Activated CD8-positive, alpha-beta memory T cell treated with anti-CD3 and anti-CD28 coated beads for 4 hours (primary cell): ENCODE data around the gene FHL3.

ENCODE experiments used
- DNase-seq, 2 donors: peaks; one replicate each; pipeline ENCODE4 v3.0.0-alpha.2; 2020; ENCODE audit warnings: low read depth in 2 of 2

FHL3 gene

DNA sequence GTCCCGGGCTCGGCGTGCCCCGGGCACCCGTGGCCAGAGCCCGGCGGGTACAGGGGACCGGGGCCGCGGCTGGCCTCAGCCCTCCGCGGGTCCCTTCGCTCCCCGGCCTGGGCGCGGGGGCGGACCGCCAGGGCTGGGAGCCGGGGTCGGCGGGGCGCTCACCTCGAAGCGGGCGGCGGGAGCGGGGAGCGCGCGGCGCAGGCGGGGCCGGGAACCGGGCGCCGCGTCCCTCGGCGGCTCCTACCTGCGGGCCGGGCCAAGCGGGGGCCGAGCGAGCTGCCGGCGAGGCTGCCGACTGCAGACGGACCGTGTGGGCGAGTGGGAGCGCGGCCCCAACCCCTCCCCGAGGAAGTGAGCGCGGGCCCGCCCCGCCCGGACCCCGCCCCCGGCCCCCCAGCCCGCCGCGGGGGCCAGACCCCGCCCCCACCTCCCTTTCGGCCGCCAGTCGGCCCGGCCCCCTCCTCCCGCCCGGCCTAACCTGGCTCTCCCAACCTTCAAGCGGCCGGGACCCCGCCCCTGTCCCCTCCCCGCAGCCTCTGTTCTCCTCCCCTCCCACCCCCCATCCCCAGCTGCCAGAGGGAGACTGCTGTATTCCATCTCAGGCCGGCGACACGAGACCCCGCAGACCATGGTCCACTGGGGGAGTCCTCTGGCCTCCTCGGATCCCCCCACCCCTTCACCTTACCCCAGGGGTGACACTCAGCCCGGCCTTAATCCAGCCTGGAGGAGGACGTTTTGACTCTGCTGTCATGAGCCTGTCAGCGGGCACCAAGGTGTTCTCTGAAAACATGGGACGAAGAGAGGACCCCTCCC, at the start of gene FHL3:
FHL3 (minus strand) TSS at position 320 of the 813 bp plus-strand sequence. CDS start 6,102 bp downstream, outside the sequence.
- DNase-seq: no peak

GRCh38 chr1:38053416-38054091, 48.2 kb upstream of the FHL3 start:
- DNase-seq: no peak

DNA sequence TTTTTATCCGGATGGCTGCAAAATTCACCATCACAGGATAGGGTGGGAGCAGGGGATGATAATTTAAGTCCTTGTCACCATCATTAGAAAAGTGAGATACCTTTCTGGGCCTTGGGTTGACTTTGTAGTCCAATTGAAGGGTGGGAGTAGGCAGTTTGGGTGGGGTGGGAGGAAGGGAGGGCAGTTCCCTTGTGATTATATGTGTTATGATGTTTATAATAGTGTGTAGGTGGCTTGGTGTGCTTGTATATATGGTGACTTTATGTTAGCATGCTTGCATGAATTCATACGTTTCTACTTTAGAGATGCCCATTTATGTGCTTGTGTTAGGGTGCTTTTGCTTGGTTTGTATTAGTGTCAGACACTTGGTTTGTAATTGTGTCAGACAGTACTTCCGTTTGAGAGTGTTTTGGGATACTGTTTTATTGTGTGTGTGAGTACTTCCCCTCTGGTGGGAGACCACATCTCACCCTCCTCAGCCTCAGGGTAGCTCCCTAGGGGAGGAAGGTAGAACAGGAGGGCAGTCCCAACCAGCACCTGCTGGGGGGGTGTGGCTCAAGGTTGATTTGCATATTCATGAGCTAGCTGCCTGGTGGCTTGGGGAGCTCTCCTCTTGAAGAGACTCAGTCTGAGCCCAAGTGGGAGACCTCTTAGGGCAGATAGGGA, 47.6 kb upstream of the FHL3 start:
- DNase-seq: no peak

GRCh38 chr1:38051079-38051543, 45.8 kb upstream of the FHL3 start:
- DNase-seq: no peak

DNA sequence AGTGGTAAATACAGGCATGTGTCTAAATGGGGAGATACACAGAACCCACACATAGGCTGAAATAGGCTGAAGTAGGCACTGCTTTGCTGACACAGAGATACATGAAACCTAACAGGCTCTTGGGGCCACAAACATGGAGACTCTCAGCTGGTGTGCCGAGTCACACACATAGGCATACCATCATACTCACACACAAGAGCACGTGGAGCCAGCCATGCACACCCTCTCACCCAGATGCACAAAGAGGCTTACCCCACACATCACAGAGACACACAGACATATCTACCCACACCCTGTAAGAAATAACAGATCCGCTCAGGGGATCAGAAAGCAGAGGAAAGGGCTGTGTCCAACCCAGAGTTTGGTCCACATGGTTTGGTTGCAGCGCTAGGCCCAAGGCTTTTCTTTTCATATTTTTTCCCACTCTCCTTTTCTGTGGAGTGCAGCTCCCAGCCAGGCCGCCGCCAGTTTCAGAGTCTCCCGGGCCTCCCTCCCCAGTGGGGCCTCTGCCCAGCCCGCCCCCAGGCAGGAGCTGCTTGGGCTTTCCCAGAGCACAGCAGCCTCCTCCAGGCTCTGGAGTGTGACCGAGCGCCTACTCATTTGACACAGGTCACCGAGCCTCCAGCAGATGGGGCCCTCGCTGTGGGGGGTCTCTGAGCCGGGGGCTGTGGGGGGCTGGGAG, 45.2 kb upstream of the FHL3 start:
- DNase-seq: no peak

GRCh38 chr1:38047603-38048141, 42.4 kb upstream of the FHL3 start:
- DNase-seq: no peak

DNA sequence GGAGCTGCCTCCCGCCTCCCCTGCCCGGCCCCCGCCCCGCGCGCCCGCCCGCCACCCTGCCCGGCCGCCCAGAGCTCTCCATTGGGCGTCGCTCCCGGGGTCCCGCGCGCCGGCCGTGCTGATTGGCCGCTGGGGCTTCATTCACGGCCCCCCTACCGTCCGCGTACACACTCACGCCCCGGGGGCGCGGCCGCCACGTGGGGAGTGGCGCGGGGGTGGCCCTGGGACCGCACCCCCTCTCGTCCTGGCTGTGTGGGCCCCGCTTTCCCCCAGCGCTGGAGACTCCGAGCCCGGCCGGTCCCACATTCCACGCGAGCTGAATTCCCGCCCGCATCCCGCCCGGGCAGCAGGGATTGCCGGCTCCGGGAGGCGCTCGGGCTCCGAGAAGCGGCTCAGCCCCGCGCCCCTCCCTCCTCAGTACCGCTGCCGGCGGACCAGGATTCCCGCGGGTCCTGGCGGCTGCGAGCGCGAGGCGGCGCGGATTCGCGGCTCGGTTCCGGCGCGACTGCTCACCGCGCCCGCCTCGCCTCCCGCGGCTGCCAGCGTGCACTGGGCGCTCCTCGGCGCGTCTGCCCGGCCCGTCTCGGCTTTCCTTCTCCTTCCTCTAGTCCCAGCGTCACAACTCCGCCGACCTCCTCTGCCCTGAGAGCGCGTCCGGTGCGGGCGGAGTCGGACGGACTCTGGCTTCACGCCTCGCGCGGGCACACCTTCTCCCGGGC, 41.7 kb upstream of the FHL3 start:
- peak; percentile 58 to 67 for DNase-seq

DNA sequence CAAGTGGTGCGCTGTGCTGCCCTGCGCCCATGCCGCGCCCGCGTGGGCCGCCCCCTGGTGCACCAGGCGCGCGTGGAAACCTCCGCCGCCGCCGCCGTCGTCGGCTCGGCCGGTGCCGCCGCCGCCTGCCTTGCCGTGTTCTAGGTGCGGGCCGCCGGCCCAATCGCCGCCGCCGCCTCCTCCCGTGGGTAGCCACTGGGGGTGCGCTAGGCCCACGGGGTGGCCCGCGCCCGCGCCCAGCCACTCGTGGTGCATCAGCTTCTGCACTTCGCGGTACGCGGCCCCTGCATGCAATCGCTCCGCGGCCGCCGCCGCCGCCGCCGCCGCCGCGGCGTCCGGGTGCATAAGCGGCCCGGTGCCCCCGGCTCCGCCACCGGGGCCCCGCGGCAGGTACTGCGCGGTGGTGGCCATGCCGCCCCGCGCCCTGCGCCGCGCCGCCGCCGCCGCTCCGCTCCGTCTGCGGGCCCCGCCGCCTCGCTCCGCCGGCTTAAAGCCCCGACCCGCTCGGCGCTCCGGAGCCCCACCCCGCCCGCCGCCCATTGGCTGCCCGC, 41.1 kb upstream of the FHL3 start, which contains the start of gene POU3F1:
POU3F1 (minus strand) TSS at position 461 of the 551 bp plus-strand sequence; CDS start at position 411, 50 bp downstream.
- DNase-seq: no peak

DNA sequence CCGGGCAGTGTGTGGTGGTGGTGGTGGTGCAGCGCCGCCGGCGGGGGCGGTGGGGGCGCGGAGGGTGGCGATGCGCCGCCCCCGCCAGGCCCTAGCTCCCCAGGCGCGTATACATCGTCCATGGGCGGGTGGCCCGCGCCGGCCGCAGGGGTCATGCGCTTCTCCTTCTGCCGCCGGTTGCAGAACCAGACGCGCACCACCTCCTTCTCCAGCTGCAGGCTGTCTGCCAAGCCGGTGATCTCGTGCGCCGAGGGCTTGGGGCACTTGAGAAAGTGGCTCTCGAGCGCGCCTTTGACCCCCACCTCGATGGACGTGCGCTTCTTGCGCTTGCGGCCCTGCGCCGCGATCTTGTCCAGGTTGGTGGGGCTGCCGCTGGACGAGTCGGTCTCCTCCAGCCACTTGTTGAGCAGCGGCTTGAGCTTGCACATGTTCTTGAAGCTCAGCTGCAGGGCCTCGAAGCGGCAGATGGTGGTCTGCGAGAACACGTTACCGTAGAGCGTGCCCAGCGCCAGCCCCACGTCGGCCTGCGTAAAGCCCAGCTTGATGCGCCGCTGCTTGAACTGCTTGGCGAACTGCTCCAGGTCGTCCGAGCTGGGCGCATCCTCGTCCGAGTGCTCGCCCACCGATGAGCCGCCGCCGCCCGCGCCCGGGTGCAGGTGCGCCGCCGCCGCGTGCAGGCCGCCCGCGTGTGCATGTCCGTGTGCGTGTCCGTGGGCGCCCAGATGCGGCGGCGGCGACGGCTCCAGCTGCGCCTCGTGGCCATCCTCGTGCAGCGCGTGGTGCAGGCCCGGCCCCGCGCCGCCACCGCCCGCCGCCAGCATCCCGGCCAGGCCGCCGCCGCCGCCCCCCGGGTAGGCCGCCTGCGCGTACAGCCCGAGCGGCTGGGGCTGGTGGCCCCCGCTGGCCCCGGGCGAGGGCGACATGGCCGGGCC, 40.4 kb upstream of the FHL3 start:
- no peak for DNase-seq

GRCh38 chr1:38044221-38045215, 39.2 kb upstream of the FHL3 start:
- DNase-seq: no peak

- no peak for DNase-seq
Observed at GRCh38 chr1:38043036-38043747, 37.9 kb upstream of the FHL3 start.

GRCh38 chr1:38041936-38042834, 36.9 kb upstream of the FHL3 start:
- no peak for DNase-seq

- DNase-seq: no peak
Observed at GRCh38 chr1:38039331-38040088, 34.2 kb upstream of the FHL3 start.

DNA sequence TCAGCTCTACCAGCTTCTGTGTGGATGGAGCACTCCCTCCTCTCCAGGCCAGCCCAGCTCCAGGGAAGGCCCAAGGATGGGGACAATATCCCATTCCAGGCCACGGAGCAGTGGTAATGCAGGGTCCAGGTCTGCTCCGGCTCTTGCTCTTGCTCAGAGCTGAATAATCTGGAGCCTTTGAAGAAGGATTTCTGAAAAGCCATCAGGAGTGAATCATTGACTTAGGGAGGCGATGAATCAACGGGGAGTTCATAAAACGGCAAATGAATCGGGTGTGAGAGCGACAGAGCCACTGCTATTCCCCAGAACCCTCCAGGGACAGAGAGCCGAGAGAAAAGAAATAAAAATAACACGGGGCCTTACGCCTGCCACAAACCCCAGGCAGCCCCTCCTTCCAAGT, 33.5 kb upstream of the FHL3 start:
- DNase-seq: no peak

DNA sequence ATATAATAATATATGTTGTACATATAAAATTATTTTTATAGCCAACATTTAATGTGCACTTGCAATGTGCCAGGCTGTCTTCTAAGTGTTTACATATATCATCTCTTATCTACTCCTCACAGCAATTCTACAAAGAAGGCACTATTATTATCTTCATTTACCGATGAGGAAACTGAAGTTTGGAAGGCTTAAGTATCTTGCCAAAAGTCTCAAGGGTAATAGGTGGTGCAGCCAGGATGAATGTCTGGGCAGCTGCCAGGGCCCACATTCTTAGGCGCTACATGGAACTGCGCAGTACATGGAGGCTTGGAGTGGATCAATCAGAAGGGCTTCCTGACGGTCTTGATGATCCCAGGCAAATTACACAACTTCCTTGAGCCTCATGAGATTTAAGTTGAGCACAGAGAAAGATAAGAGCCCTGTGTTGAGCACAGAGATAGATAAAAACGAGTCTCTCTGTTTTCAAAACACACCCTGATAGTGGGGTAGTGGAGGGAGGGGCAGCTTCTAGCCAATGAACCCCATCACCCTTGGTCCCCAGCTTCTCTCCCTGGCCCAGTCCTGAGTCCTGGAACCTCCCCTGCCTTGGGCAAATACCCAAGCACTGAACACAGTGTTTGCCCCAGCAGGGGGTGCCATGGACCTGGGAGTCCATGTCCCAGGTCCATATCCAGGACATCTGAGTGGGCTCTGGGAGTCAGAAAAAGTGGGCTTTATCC, 32.1 kb upstream of the FHL3 start:
- DNase-seq: no peak
